ENCODE data around the gene UBE2K. TPM values are rescaled to one million over a fixed set of nuclear protein-coding genes. Genes with fewer than 3 reads are reported as not detected.
A peak's percentile ranks its signal among the peaks of the same experiment; 100 is the strongest.

UBE2K gene
- total RNA-seq, 4 donors from 2014 or later: 31.7 to 41.5 (median 34.3) TPM

DNA sequence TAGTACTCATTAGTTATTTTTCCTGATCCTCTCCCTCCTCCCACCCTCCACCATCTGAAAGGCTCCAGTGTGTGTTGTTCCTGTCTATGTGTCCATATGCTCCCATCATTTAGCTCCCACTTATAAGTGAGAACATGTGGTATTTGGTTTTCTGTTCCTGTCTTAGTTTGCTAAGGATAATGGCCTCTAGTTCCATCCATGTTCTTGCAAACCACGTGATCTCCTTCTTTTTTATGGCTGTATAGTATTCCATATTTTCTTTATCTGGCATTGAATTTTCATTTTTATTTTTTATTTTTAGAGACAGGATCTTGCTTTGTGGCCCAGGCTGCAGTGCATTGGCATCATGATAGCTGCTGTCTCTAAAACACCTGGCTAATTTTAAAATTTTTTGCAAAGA, 11.9 kb upstream of the UBE2K start:
- 0% methylated on average over 1 of the region's 1 CpG for WGBS
- intact Hi-C loops (cut with DNase I): no loop called here
- TF ChIP-seq EP300 (IDR thresholded peaks at IDR 0.05) (no peak), POLR2A (IDR thresholded peaks at IDR 0.05; ENCODE audit: low read depth) (no peak), POLR2AphosphoS5 (IDR thresholded peaks at IDR 0.05) (no peak)
- TF ChIP-seq, protein P1, sequence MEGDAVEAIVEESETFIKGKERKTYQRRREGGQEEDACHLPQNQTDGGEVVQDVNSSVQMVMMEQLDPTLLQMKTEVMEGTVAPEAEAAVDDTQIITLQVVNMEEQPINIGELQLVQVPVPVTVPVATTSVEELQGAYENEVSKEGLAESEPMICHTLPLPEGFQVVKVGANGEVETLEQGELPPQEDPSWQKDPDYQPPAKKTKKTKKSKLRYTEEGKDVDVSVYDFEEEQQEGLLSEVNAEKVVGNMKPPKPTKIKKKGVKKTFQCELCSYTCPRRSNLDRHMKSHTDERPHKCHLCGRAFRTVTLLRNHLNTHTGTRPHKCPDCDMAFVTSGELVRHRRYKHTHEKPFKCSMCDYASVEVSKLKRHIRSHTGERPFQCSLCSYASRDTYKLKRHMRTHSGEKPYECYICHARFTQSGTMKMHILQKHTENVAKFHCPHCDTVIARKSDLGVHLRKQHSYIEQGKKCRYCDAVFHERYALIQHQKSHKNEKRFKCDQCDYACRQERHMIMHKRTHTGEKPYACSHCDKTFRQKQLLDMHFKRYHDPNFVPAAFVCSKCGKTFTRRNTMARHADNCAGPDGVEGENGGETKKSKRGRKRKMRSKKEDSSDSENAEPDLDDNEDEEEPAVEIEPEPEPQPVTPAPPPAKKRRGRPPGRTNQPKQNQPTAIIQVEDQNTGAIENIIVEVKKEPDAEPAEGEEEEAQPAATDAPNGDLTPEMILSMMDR (IDR thresholded peaks at IDR 0.05): no peak
- no peak overlapping the region for H3K27ac ChIP-seq (replicated peaks in 1 of 4)
- H3K36me3 ChIP-seq: no peaks in the 10 kb centered on the region
- H3K4me1 ChIP-seq: no peaks in the 10 kb centered on the region
- no peaks in the 10 kb centered on the region for H3K9me3 ChIP-seq
- H3K4me3 ChIP-seq: no peak overlapping the region
- no peaks in the 10 kb centered on the region for H3K27me3 ChIP-seq
- no peak for DNase-seq (ENCODE audit: extremely low spot score)

- TF ChIP-seq POLR2A (IDR thresholded peaks at IDR 0.05; ENCODE audit: low read depth) (no peak), POLR2AphosphoS5 (IDR thresholded peaks at IDR 0.05) (no peak), EP300 (IDR thresholded peaks at IDR 0.05) (no peak)
- TF ChIP-seq, protein P1 (IDR thresholded peaks at IDR 0.05): no peak
- DNase-seq (ENCODE audit: extremely low spot score): no peak
- Histone ChIP-seq H3K27ac (replicated peaks in 1 of 4) (no peak overlapping the region), H3K4me3 (no peak overlapping the region), H3K9me3 (no peaks in the 10 kb centered on the region), H3K27me3 (no peaks in the 10 kb centered on the region), H3K36me3 (no peaks in the 10 kb centered on the region), H3K4me1 (no peaks in the 10 kb centered on the region)
- intact Hi-C loops (cut with DNase I): no loop called here
Measured at GRCh38 chr4:39687014-39687413, 10.9 kb upstream of the UBE2K start.

DNA sequence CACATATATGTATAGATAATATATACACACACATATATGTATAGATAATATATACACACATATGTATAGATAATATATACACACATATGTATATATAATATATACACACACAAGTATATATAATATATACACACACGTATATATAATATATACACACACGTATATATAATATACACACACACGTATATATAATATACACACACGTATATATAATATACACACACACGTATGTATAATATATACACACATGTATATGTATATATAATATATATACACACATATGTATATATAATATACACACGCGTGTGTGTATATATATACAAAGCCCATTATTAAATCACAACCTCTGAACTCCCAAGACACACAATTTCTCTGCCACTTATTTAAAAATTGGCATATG, 8.0 kb upstream of the UBE2K start:
- H3K4me3 ChIP-seq: no peak overlapping the region
- no peak for TF ChIP-seq POLR2A (IDR thresholded peaks at IDR 0.05; ENCODE audit: low read depth)
- no peak for TF ChIP-seq POLR2AphosphoS5 (IDR thresholded peaks at IDR 0.05)
- TF ChIP-seq EP300 (IDR thresholded peaks at IDR 0.05): no peak
- TF ChIP-seq, protein P1 (IDR thresholded peaks at IDR 0.05): no peak
- no peaks in the 10 kb centered on the region for H3K36me3 ChIP-seq
- DNase-seq (ENCODE audit: extremely low spot score): no peak
- H3K27me3 ChIP-seq: no peaks in the 10 kb centered on the region
- no peak overlapping the region for H3K27ac ChIP-seq (replicated peaks in 1 of 4)
- H3K4me1 ChIP-seq: no peaks in the 10 kb centered on the region
- 33% methylated on average over 7 of the region's 7 CpGs for WGBS
- intact Hi-C loops (cut with DNase I): loop anchor here (10.0 kb wide), 1 partner anchor 135 kb away; no protein-coding TSS in a partner anchor
- no peaks in the 10 kb centered on the region for H3K9me3 ChIP-seq

- peak; percentile 92 for DNase-seq (ENCODE audit: extremely low spot score)
- intact Hi-C loops (cut with DNase I): loop anchor here (2.0 to 10.0 kb wide), 4 partner anchors 56 to 278 kb away; partner anchors contain the start of genes PDS5A and UGDH
- 0% methylated on average over 15 of the region's 21 CpGs for WGBS
Measured at GRCh38 chr4:39698424-39699009, 581 bp downstream of the UBE2K start.

More at GRCh38 chr4:39698424-39699009, 581 bp downstream of the UBE2K start:
- Histone ChIP-seq H3K9me3 (no peaks in the 10 kb centered on the region), H3K27ac (replicated peaks in 1 of 4) (peak overlapping the region; percentile 92 to 96 (median 94)), H3K4me1 (peaks cover 12 to 50% (median 40%) of the 10 kb centered on the region in 4 donors), H3K36me3 (peaks cover 0 to 14% (median 4%) of the 10 kb centered on the region in 4 donors), H3K4me3 (peak overlapping the region; percentile 85 to 92 (median 88)), H3K27me3 (no peaks in the 10 kb centered on the region)
- TF ChIP-seq EP300 (IDR thresholded peaks at IDR 0.05): no peak
- TF ChIP-seq POLR2AphosphoS5 (IDR thresholded peaks at IDR 0.05): no peak
- TF ChIP-seq, protein P1 (IDR thresholded peaks at IDR 0.05): no peak

Measured in esophagus muscularis mucosa (tissue), 4 donors.